NCI-H748 treated with DMSO at 0.1 percent for 48 hours (cell line): ENCODE measurements around the gene SLC7A8.
A peak's percentile ranks its signal among the peaks of the same experiment; 100 is the strongest.
"Not testable (repeated sequence)": the region's sequence is repeated elsewhere in the genome, so short reads cannot be mapped to it uniquely, and the experiment has no call there.

Source experiments
- DNase-seq: peaks from one replicate; lab custom pipeline; 2025; lab: John Stamatoyannopoulos, UW

The SLC7A8 gene

GRCh38 chr14:23183479-23183878 lies at the start of gene SLC7A8:
SLC7A8 (minus strand) TSS chr14:23183660; CDS start chr14:23182914, 746 bp downstream.
- DNase-seq, result peak; percentile 46

- DNase-seq, result not testable (repeated sequence)
Measured at GRCh38 chr14:23232241-23232808, 48.9 kb upstream of the SLC7A8 start.

- no peak for DNase-seq
Measured at GRCh38 chr14:23228812-23229211, 45.4 kb upstream of the SLC7A8 start.

GRCh38 chr14:23227566-23227965 lies 44.1 kb upstream of the SLC7A8 start:
- no peak for DNase-seq

- DNase-seq, result not testable (repeated sequence)
Measured at GRCh38 chr14:23224958-23225357, 41.5 kb upstream of the SLC7A8 start.

- no peak for DNase-seq
Measured at GRCh38 chr14:23219075-23219474, 35.6 kb upstream of the SLC7A8 start.

- DNase-seq, result no peak
Measured at GRCh38 chr14:23217032-23218020, 33.9 kb upstream of the SLC7A8 start.

- DNase-seq, result no peak
Measured at GRCh38 chr14:23215421-23215820, 32.0 kb upstream of the SLC7A8 start.

GRCh38 chr14:23209651-23210423 lies 26.4 kb upstream of the SLC7A8 start:
- no peak for DNase-seq

GRCh38 chr14:23208324-23208723 lies 24.9 kb upstream of the SLC7A8 start:
- DNase-seq, result no peak

GRCh38 chr14:23207146-23207540 lies 23.7 kb upstream of the SLC7A8 start:
- no peak for DNase-seq

GRCh38 chr14:23206422-23207145 lies 23.1 kb upstream of the SLC7A8 start:
- no peak for DNase-seq

GRCh38 chr14:23202001-23202400 lies 18.5 kb upstream of the SLC7A8 start:
- no peak for DNase-seq

GRCh38 chr14:23199141-23199540 lies 15.7 kb upstream of the SLC7A8 start:
- DNase-seq, result not testable (repeated sequence)

- DNase-seq, result not testable (repeated sequence)
Measured at GRCh38 chr14:23196487-23196886, 13.0 kb upstream of the SLC7A8 start.

- no peak for DNase-seq
Measured at GRCh38 chr14:23195552-23196101, 12.2 kb upstream of the SLC7A8 start.

GRCh38 chr14:23193432-23193831 lies 10.0 kb upstream of the SLC7A8 start:
- no peak for DNase-seq

GRCh38 chr14:23187925-23188324 lies 4.5 kb upstream of the SLC7A8 start:
- no peak for DNase-seq

- peak; percentile 5 for DNase-seq
Measured at GRCh38 chr14:23186913-23187654, 3.6 kb upstream of the SLC7A8 start.

GRCh38 chr14:23185063-23185462 lies 1.6 kb upstream of the SLC7A8 start:
- no peak for DNase-seq

GRCh38 chr14:23183158-23183470 lies 346 bp downstream of the SLC7A8 start:
- DNase-seq, result no peak
